GM12801 (cell line): ENCODE measurements around the gene CSTPP1.

Experiments used
- TF ChIP-seq, protein P1 (sequence below): IDR thresholded peaks from one replicate; pipeline ENCODE4 v1.5.1; 2011; ENCODE audit warnings: control low read depth; ENCODE audit not compliant: insufficient read length; ENCODE audit errors: extremely low read depth

Gene CSTPP1

DNA sequence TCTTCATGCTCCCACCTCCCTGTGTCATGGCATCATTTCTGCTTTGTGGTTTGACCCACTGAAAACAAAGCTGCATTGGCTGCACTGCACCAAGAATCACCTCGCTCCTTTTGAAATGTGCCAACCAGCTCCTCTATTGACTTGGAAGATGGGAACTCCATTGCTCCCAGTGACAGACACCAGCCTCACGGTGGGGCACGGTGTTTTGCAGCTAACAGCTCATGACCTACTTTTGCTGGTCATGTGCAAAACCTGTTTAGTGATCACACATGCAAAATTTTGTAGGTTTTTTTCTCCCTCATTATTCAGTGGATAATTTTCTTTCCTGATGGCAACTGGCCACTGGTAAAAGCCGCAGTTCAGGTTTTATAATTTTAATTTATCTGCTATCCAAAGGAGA lies 203.3 kb downstream of the CSTPP1 start:
- TF ChIP-seq, protein P1, sequence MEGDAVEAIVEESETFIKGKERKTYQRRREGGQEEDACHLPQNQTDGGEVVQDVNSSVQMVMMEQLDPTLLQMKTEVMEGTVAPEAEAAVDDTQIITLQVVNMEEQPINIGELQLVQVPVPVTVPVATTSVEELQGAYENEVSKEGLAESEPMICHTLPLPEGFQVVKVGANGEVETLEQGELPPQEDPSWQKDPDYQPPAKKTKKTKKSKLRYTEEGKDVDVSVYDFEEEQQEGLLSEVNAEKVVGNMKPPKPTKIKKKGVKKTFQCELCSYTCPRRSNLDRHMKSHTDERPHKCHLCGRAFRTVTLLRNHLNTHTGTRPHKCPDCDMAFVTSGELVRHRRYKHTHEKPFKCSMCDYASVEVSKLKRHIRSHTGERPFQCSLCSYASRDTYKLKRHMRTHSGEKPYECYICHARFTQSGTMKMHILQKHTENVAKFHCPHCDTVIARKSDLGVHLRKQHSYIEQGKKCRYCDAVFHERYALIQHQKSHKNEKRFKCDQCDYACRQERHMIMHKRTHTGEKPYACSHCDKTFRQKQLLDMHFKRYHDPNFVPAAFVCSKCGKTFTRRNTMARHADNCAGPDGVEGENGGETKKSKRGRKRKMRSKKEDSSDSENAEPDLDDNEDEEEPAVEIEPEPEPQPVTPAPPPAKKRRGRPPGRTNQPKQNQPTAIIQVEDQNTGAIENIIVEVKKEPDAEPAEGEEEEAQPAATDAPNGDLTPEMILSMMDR, result no peak

DNA sequence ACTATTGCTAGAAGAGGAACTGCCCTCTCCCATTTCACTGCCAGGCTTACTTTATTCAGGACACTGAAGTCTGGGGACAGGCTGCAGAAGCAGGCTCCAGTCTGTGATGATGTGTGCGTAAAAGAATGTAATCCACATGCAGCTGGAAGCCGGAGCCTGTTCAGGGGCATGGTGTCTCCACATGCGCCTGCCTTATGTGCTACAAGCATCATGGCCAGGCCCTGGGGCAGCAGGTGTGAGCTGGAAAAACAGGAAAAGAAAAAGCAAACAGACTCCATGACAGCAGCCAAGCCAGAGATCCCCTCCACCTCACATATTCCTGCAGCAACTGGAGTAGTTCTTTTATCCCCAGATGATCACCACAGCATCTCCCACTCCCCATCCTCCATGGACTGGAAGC lies 206.8 kb downstream of the CSTPP1 start:
- TF ChIP-seq, protein P1, result no peak

DNA sequence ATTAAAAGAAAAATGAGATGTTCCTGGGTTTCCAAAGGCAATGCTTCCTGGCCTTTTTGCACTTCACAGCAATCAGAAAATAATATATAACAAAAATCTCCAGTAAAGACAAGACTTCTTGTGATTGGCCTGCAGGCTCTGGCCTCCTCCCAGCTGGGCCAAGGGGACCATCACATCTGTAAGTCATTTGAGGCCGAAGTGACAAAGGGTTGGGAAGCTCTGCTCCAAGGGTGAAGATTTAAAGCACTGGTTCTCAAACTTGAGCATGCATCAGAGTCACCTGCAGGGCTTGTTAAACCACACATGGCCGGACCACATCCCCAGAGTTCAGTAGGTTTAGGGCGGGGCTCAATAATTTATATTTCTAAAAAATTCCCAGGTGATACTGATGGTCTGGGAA lies 208.0 kb downstream of the CSTPP1 start:
- TF ChIP-seq, protein P1, result no peak

DNA sequence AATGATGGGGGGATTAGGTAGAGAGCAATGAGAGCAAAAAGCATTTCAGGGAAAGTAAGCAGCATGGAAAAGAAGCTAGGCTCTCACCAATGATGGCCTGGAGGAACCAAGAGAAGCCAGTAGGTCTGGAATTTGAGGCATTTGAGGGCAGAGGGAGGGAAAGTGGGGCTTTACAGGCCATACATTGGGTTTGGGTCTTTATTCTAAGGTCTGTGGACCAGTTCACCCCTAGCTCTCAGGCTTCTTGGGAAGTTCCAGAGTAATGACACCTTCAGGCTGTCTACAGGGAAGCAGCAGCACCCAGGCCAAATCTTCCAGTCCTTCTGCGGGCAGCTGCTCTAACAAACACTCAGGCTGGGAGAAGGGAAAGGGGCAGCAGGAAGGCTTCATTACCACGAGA lies 210.7 kb downstream of the CSTPP1 start:
- TF ChIP-seq, protein P1, result no peak

DNA sequence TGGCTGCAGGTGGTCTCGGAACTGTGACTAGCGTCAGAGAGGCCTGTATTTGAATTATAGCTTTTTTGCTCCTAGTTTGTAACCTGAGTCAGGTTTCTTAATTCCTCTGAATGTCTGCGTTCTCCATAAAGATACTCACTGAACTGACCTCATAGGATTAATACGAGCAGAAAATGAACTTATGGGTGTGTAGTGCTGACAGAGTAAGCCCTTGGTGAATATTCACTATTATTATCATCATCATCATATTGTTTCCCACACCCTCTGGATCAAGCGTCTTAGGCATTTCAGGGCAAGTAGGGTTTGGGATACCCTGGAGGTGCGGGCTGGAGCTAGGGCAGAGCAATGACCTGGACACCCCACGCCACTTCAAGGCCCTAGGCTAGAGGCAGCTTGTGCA lies 211.1 kb downstream of the CSTPP1 start:
- TF ChIP-seq, protein P1, result no peak

DNA sequence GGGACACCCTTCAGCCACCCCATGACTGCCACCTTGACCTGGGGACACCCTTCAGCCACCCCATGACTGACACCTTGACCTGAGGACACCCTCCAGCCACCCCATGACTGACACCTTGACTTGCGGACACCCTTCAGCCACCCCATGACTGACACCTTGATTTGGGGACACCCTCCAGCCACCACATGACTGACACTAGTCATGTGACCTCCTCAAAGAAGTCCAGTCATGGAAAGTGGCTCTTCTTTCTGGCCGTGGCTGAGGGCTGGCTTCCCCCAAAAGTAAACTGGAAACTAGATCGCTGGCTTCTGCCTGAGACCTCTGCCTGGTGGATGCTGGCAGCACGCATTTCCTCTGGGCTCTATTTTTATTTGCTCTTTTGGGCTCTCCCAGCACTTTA lies 211.7 kb downstream of the CSTPP1 start:
- TF ChIP-seq, protein P1, result no peak

DNA sequence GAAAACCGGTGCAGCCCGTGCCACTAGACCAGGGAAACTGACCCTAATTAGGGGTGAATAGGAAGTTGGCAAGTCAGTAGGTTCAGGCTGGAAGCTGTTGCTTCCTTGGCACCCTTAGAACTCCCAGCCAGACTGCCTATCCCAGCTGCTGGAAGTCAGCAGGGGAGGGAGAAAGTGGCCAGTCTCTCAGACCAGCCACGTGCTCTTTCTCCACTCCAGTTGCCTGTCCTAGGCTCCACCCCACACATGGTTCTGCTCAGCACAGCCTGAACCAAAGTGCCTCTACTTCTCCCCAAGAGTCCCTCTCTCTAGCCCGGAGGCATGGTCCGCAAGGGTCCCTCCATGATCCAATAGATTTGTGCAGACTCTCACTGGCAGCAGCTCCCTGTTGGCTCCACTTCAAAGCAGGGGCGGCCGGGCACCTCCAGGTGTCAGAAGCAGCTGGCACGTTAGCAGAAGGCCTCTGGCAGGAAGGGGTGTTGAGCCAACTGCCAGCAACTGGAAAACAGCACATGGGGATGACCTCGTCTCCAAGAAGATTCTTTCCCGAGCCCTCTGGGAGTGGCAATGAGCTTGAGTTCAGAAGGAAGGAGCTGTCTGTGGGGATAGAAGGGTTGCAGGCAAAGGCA lies 212.5 kb downstream of the CSTPP1 start:
- TF ChIP-seq, protein P1, result no peak
